HEK293T (cell line): Measurements from ENCODE around the gene PCAT7.
"Not testable (repeated sequence)": the region's sequence is repeated elsewhere in the genome, so short reads cannot be mapped to it uniquely, and the experiment has no call there.

Experiments
- CTCF ChIA-PET: fragments of 350-600 bp; formaldehyde crosslinking; extraction: SDS; loops from one replicate; lab custom pipeline; 2021; ENCODE audit warnings: antibody characterized with exemption, inconsistent platforms; lab: Yijun Ruan, JAX
- POLR2A ChIA-PET: fragments of 350-600 bp; formaldehyde crosslinking; extraction: SDS; loops from one replicate; lab custom pipeline; 2020; ENCODE audit warnings: antibody characterized with exemption, inconsistent platforms; lab: Yijun Ruan, JAX
- DNase-seq: peaks from one replicate; pipeline ENCODE4 v3.0.0; 2012; ENCODE audit warnings: mixed read lengths; ENCODE audit errors: extremely low spot score
- ARNT ChIP-seq: fragments of 450-650 bp; IDR thresholded peaks from 2 replicates; pipeline ENCODE4 v1.6.1; 2017; ENCODE audit warnings: mild to moderate bottlenecking
- BHLHE40 ChIP-seq: fragments of 450-650 bp; IDR thresholded peaks from 2 replicates; pipeline ENCODE4 v1.6.1; 2016; ENCODE audit warnings: mild to moderate bottlenecking, moderate library complexity, borderline replicate concordance
- CTBP1 ChIP-seq: fragments of 450-650 bp; IDR thresholded peaks from 2 replicates; pipeline ENCODE4 v1.6.1; 2016; ENCODE audit warnings: borderline replicate concordance
- ELF4 ChIP-seq: fragments of 450-650 bp; IDR thresholded peaks from 2 replicates; pipeline ENCODE4 v1.6.1; 2017; ENCODE audit warnings: antibody characterized with exemption
- FOXA1 ChIP-seq: fragments of 450-650 bp; IDR thresholded peaks from 2 replicates; pipeline ENCODE4 v1.6.1; 2016; ENCODE audit warnings: mild to moderate bottlenecking
- FOXK2 ChIP-seq: fragments of 450-650 bp; IDR thresholded peaks from 2 replicates; pipeline ENCODE4 v1.6.1; 2016; ENCODE audit warnings: mild to moderate bottlenecking
- FOXM1 ChIP-seq: fragments of 450-650 bp; IDR thresholded peaks from 2 replicates; pipeline ENCODE4 v1.6.1; 2017; ENCODE audit warnings: mild to moderate bottlenecking, borderline replicate concordance
- HDGF ChIP-seq: fragments of 450-650 bp; IDR thresholded peaks from 2 replicates; pipeline ENCODE4 v1.6.1; 2017; ENCODE audit warnings: antibody characterized with exemption, borderline replicate concordance
- L3MBTL2 ChIP-seq: fragments of 450-650 bp; conservative IDR thresholded peaks from 2 replicates; pipeline ENCODE4 v1.6.1; 2016; ENCODE audit warnings: mild to moderate bottlenecking
- LEF1 ChIP-seq: fragments of 450-650 bp; IDR thresholded peaks from 2 replicates; pipeline ENCODE4 v1.6.1; 2017; ENCODE audit warnings: mild to moderate bottlenecking, borderline replicate concordance
- NFRKB ChIP-seq: fragments of 450-650 bp; IDR thresholded peaks from 2 replicates; pipeline ENCODE4 v1.6.1; 2016; ENCODE audit warnings: mild to moderate bottlenecking, moderate library complexity
- SP1 ChIP-seq: fragments of 450-650 bp; IDR thresholded peaks from 2 replicates; pipeline ENCODE4 v1.6.1; 2017
- SUZ12 ChIP-seq: fragments of 450-650 bp; IDR thresholded peaks from 2 replicates; pipeline ENCODE4 v1.6.1; 2016; ENCODE audit warnings: mild to moderate bottlenecking
- TARDBP ChIP-seq: fragments of 450-650 bp; IDR thresholded peaks from 2 replicates; pipeline ENCODE4 v1.6.1; 2016
- ZNF384 ChIP-seq: fragments of 450-650 bp; IDR thresholded peaks from 2 replicates; pipeline ENCODE4 v1.6.1; 2016
- TF ChIP-seq, protein P1 (sequence below): fragments of 450-650 bp; IDR thresholded peaks from 2 replicates; pipeline ENCODE4 v1.6.1; 2016

The PCAT7 gene

DNA sequence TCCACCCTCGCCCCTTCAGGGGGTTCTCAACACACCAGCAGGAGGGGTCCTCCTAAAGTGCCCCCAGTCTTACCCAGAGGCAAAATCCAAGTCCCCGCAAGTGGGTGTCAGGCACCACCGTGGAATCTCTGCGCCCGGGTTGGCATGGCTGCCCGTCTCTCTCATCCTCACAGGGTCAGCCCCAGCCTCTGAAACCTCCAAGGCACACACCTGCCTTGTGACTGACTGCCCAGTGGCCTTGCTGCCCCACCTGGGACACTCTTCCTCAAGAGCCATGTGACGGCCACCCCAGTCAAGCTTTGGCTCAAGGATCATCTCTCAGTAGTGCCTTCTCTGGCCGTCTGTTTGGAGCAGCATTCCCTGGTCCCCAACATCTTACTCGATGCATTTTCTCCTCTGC lies 33.8 kb downstream of the PCAT7 start:
- ChIA-PET POLR2A (no interaction called here), CTCF (interaction anchor here (0.6 kb wide), 1 partner anchor 132 kb away, joined by 3 read pairs; no protein-coding TSS in a partner anchor)
- TF ChIP-seq BHLHE40: no peak
- TF ChIP-seq ELF4: no peak
- TF ChIP-seq LEF1: no peak
- TF ChIP-seq CTBP1: no peak
- TF ChIP-seq SUZ12: no peak
- no peak for TF ChIP-seq FOXA1
- no peak for TF ChIP-seq HDGF
- no peak for TF ChIP-seq ARNT
- no peak for TF ChIP-seq TARDBP
- no peak for TF ChIP-seq NFRKB
- TF ChIP-seq L3MBTL2: no peak
- TF ChIP-seq FOXK2: no peak
- TF ChIP-seq, protein P1, sequence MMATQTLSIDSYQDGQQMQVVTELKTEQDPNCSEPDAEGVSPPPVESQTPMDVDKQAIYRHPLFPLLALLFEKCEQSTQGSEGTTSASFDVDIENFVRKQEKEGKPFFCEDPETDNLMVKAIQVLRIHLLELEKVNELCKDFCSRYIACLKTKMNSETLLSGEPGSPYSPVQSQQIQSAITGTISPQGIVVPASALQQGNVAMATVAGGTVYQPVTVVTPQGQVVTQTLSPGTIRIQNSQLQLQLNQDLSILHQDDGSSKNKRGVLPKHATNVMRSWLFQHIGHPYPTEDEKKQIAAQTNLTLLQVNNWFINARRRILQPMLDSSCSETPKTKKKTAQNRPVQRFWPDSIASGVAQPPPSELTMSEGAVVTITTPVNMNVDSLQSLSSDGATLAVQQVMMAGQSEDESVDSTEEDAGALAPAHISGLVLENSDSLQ: no peak
- no peak for TF ChIP-seq SP1
- no peak for TF ChIP-seq ZNF384
- TF ChIP-seq FOXM1: no peak
- DNase-seq: no peak

DNA sequence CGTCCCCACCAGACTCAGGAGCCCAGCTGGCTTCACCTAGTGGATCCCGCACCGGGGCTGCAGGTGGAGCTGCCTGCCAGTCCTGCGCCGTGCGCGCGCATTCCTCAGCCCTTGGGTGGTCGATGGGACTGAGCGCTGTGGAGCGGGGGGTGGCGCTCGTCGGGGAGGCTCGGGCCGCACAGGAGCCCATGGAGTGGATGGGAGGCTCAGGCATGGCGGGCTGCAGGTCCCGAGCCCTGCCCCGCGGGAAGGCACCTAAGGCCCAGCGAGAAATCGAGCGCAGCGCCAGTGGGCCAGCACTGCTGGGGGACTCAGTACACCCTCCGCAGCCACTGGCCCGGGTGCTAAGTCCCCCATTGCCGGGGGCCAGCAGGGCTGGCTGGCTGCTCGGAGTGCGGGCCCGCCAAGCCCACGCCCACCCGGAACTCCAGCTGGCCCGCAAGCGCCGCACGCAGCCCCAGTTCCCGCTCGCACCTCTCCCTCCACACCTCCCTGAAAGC lies 36.2 kb downstream of the PCAT7 start:
- CTCF ChIA-PET, DNase-seq, POLR2A ChIA-PET: not testable (repeated sequence)

DNA sequence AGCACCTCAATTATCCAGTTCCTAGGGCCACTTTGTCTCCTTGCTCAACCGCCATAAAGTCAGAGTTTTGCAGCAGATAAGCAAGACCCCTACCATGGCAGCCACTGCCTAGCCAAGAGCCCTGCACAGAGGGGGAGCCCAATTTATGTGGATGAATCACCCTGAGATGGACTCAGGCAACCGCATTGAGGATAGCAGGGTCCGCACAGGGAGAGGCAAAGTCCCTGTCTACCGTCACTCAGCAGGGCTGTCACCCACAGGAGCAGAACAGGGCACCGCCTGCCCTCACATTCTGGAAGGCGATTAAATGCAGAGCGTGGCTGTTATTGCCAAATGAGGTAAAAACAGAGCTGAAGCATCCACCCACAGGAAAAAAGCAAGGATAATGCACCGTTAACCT lies 37.0 kb downstream of the PCAT7 start:
- no peak for DNase-seq
- no peak for TF ChIP-seq FOXA1
- no peak for TF ChIP-seq FOXK2
- no peak for TF ChIP-seq ZNF384
- no peak for TF ChIP-seq NFRKB
- TF ChIP-seq BHLHE40: no peak
- TF ChIP-seq, protein P1: no peak
- TF ChIP-seq FOXM1: no peak
- no peak for TF ChIP-seq LEF1
- TF ChIP-seq SUZ12: no peak
- TF ChIP-seq L3MBTL2: no peak
- TF ChIP-seq ARNT: no peak
- no peak for TF ChIP-seq SP1
- no peak for TF ChIP-seq ELF4
- TF ChIP-seq TARDBP: no peak
- no peak for TF ChIP-seq CTBP1
- no peak for TF ChIP-seq HDGF
- POLR2A ChIA-PET: no interaction called here
- CTCF ChIA-PET: interaction anchor here (1.0 kb wide), 1 partner anchor 12 kb away, joined by 3 read pairs; no protein-coding TSS in a partner anchor

DNA sequence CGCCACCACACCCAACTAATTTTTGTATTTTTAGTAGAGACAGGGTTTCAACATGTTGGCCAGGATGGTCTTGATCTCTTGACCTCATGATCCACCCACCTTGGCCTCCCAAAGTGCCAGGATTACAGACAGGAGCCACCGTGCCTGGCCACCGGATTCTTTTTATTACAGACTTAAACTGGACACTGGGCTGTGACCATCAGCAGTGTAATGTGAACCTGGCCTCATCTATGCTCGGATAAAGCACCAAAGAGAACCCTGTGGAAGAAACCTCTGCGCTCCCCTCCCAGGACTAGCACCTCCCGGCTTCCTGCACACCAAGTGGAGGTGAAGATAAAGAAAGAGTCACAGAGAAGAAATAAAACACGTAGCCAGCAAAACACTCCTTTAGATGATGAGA lies 37.8 kb downstream of the PCAT7 start:
- DNase-seq, POLR2A ChIA-PET: not testable (repeated sequence)
- CTCF ChIA-PET: interaction anchor here (0.6 to 1.0 kb wide), 2 partner anchors 11 to 38 kb away, joined by 3 to 4 read pairs; no protein-coding TSS in a partner anchor

DNA sequence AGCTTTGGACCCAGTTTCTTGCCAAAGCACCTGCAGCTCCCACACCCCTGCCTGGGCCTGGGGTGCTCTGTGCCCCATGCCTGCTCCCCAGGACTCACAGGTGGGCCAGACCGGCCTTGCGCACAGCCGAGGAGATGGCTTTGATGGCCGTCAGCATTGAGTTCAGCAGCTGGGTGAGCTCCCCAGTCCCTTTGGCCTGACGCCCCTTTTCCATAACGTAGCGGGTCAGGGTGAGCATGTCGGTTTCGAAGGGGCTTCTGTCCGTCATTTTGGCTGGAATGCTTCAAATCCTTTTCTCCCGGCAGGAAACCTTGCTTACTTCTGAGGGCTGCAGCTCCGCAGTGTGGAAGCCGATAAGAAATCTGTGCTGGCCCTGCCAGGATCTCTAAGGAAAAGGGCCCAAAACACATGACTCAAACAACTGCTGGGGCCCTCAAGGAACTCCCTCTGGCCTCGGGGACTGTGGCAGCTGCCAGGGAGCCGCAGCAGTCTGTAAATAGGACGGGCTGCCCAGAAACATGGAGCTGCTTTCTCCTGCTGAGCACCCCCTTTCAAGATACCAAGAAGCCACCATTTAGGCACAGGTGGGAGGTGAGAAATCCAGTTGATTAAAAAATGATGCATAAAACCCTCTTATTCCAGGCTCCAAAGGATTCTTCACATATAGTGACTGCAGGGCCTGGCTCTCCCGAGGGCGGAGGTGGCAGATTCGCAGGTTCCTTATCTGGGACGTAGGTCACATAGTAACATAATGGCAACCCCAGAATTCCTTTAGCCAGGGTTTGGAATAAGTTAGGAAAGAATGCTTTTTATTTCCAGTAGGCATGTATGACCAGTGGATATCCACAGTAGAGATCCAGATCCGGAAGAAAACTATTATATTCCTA lies 38.8 kb downstream of the PCAT7 start, which contains the start of gene FBP2:
Gene FBP2 (minus strand): TSS at position 366 of the 887 bp plus-strand sequence. CDS start 98 bp downstream, at position 268.
- POLR2A ChIA-PET: no interaction called here
- CTCF ChIA-PET: interaction anchor here (0.6 kb wide), 1 partner anchor 321 kb away, joined by 4 read pairs; no protein-coding TSS in a partner anchor
- no peak for DNase-seq
- TF ChIP-seq ELF4 (no peak), ZNF384 (no peak), FOXA1 (no peak), ARNT (no peak), L3MBTL2 (no peak), SUZ12 (no peak), CTBP1 (no peak), SP1 (no peak), FOXK2 (no peak), NFRKB (no peak), LEF1 (no peak), HDGF (no peak), TARDBP (no peak)
- TF ChIP-seq, protein P1: no peak

DNA sequence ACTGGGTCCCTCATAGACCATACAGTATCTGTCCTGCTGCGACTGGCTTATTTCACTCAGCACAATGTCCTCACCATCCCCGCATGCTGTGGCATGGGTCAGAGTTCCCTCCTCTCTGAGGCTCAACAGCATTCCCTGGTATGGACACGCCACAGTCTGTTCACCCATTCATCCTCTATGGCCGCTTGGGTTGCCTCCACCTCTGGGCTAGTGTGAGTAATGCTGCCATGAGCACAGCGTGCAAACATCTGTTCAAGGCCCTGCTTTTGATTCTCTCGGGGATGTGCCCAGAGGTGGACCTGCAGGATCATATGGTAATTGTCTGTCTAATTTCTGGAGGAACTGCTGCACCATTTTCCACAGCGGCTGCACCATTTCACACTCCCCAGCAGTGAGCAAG lies 44.2 kb downstream of the PCAT7 start:
- ChIA-PET POLR2A (no interaction called here), CTCF (no interaction called here)
- no peak for DNase-seq
- TF ChIP-seq FOXM1 (no peak), FOXA1 (no peak), L3MBTL2 (no peak), ARNT (no peak), TARDBP (no peak), LEF1 (no peak), FOXK2 (no peak), SUZ12 (no peak), ELF4 (no peak), ZNF384 (no peak), CTBP1 (no peak), NFRKB (no peak), SP1 (no peak)
- TF ChIP-seq, protein P1: no peak
